ENCODE data around the gene NRF1. TPM values are rescaled to one million over a fixed set of nuclear protein-coding genes. Genes with fewer than 3 reads are reported as not detected.
"Not testable (repeated sequence)": the region's sequence is repeated elsewhere in the genome, so short reads cannot be mapped to it uniquely, and the experiment has no call there.

NRF1 gene
- total RNA-seq, 2 donors from 2014 or later, result 15.3 to 22.5 TPM

- Mint-ChIP-seq H3K27me3 (no peaks in the 10 kb centered on the region), H3K4me1 (peaks cover 8% of the 10 kb centered on the region), H3K36me3 (ENCODE audit: low read depth) (peaks cover 18% of the 10 kb centered on the region), H3K4me3 (no peak overlapping the region), H3K9me3 (no peaks in the 10 kb centered on the region), H3K27ac (no peak overlapping the region)
- no peak for ATAC-seq (replicated peaks)
These were observed 59.1 kb downstream of the NRF1 start for GRCh38 chr7:129670656-129671055.

DNA sequence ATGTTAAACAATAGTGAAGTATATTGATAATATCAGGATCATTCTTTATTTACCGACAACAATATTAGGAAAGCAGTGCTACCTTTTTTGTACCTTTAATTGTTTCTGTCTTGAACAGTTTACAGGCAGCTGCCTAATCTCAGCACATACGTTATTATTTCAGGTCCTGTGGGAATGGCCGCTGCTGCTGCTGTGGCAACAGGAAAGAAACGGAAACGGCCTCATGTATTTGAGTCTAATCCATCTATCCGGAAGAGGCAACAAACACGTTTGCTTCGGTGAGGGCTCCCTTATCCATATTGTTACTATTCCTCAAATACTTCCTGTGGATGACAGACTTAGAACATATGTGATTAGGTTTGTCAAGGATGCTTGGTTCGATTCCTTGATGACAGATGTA is 59.7 kb downstream of the NRF1 start:
- Mint-ChIP-seq H3K9me3 (no peaks in the 10 kb centered on the region), H3K4me3 (no peak overlapping the region), H3K27ac (no peak overlapping the region), H3K36me3 (ENCODE audit: low read depth) (peaks cover 24% of the 10 kb centered on the region), H3K4me1 (peaks cover 11% of the 10 kb centered on the region), H3K27me3 (no peaks in the 10 kb centered on the region)
- ATAC-seq (replicated peaks), result no peak

GRCh38 chr7:129674475-129674874 is 63.0 kb downstream of the NRF1 start:
- not testable (repeated sequence) for H3K4me3 Mint-ChIP-seq; H3K9me3 Mint-ChIP-seq; H3K27me3 Mint-ChIP-seq; H3K27ac Mint-ChIP-seq; ATAC-seq (replicated peaks)
- Mint-ChIP-seq H3K36me3 (ENCODE audit: low read depth) (peaks cover 55% of the 10 kb centered on the region), H3K4me1 (peaks cover 11% of the 10 kb centered on the region)

DNA sequence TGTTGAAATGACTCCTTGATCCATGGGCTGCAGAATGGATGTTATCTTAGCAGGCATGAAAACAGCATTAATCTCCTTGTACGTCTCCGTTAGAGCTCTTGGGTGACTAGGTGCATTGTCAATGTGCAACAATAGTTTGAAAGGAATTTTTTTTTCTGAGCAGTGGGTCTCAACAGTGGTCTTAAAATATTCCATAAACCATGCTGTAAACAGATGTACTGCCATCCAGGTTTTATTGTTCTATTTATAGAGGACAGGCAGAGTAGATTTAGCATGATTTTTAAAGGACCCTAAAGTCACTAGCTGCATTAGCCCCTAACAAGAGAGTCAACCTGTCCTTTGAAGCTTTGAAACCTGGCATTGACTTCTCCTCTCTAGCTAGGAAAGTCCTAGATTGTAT is 64.0 kb downstream of the NRF1 start:
- no peak for ATAC-seq (replicated peaks)
- peaks cover 62% of the 10 kb centered on the region for H3K36me3 Mint-ChIP-seq (ENCODE audit: low read depth)
- peaks cover 11% of the 10 kb centered on the region for H3K4me1 Mint-ChIP-seq
- H3K9me3 Mint-ChIP-seq, result no peaks in the 10 kb centered on the region
- no peak overlapping the region for H3K27ac Mint-ChIP-seq
- H3K27me3 Mint-ChIP-seq, result no peaks in the 10 kb centered on the region
- no peak overlapping the region for H3K4me3 Mint-ChIP-seq

- H3K4me3 Mint-ChIP-seq, result no peak overlapping the region
- H3K36me3 Mint-ChIP-seq (ENCODE audit: low read depth), result peaks cover 69% of the 10 kb centered on the region
- H3K9me3 Mint-ChIP-seq, result no peaks in the 10 kb centered on the region
- H3K27me3 Mint-ChIP-seq, result no peaks in the 10 kb centered on the region
- ATAC-seq (replicated peaks), result peak; percentile 29
- peaks cover 11% of the 10 kb centered on the region for H3K4me1 Mint-ChIP-seq
- H3K27ac Mint-ChIP-seq, result no peak overlapping the region
These were observed 64.7 kb downstream of the NRF1 start for GRCh38 chr7:129676017-129676897.

- Mint-ChIP-seq H3K4me3 (no peak overlapping the region), H3K4me1 (peaks cover 11% of the 10 kb centered on the region), H3K27me3 (no peaks in the 10 kb centered on the region), H3K27ac (no peak overlapping the region), H3K9me3 (no peaks in the 10 kb centered on the region), H3K36me3 (ENCODE audit: low read depth) (peaks cover 77% of the 10 kb centered on the region)
- ATAC-seq (replicated peaks), result no peak
These were observed 66.3 kb downstream of the NRF1 start for GRCh38 chr7:129677796-129678195.

- no peaks in the 10 kb centered on the region for H3K9me3 Mint-ChIP-seq
- H3K4me3 Mint-ChIP-seq, result no peak overlapping the region
- no peak overlapping the region for H3K27ac Mint-ChIP-seq
- H3K27me3 Mint-ChIP-seq, result no peaks in the 10 kb centered on the region
- no peak for ATAC-seq (replicated peaks)
- H3K36me3 Mint-ChIP-seq (ENCODE audit: low read depth), result peaks cover 82% of the 10 kb centered on the region
- H3K4me1 Mint-ChIP-seq, result peaks cover 11% of the 10 kb centered on the region
These were observed 67.1 kb downstream of the NRF1 start for GRCh38 chr7:129678606-129679005.

- Mint-ChIP-seq H3K27me3 (no peaks in the 10 kb centered on the region), H3K36me3 (ENCODE audit: low read depth) (peaks cover 79% of the 10 kb centered on the region), H3K4me1 (peaks cover 4% of the 10 kb centered on the region), H3K4me3 (no peak overlapping the region), H3K9me3 (no peaks in the 10 kb centered on the region), H3K27ac (no peak overlapping the region)
- no peak for ATAC-seq (replicated peaks)
These were observed 68.9 kb downstream of the NRF1 start for GRCh38 chr7:129680400-129680799.

DNA sequence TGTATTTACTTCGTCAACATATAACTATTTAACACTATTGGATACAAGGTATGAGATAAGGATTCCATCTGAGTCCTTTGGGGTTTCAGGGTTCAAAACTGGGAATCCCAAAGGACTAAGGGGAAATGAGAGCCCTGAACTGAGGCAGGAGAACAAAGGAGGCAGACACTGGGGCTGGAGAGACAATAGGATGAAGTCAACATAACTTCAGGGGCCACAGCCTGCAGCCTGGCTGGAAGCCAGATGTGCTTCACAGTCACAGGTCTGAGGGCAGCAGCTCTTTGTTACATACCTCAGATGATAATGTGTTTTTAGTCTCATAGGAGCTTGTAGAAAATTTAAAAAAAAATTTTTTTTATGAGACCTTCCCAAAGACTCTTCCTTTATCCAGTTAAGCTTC is 73.3 kb downstream of the NRF1 start:
- no peaks in the 10 kb centered on the region for H3K27me3 Mint-ChIP-seq
- H3K4me3 Mint-ChIP-seq, result no peak overlapping the region
- H3K9me3 Mint-ChIP-seq, result no peaks in the 10 kb centered on the region
- H3K27ac Mint-ChIP-seq, result no peak overlapping the region
- no peaks in the 10 kb centered on the region for H3K4me1 Mint-ChIP-seq
- H3K36me3 Mint-ChIP-seq (ENCODE audit: low read depth), result peaks cover 45% of the 10 kb centered on the region
- ATAC-seq (replicated peaks), result no peak

GRCh38 chr7:129686063-129686462 is 74.5 kb downstream of the NRF1 start:
- no peaks in the 10 kb centered on the region for H3K4me1 Mint-ChIP-seq

DNA sequence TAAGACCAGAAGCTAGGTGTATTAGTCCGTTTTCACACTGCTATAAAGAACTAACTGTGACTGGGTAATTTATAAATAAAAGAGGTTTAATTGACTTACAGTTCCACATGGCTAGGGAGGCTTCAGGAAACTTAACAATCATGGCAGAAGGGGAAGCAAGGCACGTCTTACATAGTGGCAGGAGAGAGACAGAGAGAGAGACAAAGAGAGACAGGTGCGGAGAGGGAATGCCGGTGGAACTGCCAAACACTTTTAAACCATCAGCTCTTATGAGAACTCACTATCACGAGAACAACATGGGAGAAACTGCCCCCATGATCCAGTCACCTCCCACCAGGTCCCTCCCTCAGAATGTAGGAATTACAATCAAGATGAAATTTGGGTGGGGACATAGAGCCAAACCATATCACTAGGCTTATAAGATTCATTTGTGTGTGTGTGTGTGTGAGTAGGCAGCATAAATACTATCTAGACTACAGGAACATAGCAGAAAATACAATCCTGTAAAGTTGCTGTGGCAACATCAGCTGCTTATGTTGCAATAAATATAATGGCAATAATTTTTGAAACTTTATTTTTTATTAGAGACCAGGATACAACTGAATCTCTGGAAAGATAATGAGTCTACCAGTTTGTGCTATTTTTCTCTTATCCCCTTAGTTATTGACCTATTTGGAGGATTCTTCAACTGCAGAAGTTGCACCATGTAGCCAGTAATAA is 77.1 kb downstream of the NRF1 start:
- Mint-ChIP-seq H3K27ac (no peak overlapping the region), H3K9me3 (no peaks in the 10 kb centered on the region), H3K4me1 (peaks cover 3% of the 10 kb centered on the region), H3K36me3 (ENCODE audit: low read depth) (peaks cover 55% of the 10 kb centered on the region), H3K4me3 (no peak overlapping the region), H3K27me3 (no peaks in the 10 kb centered on the region)
- ATAC-seq (replicated peaks), result no peak

More at GRCh38 chr7:129686063-129686462, 74.5 kb downstream of the NRF1 start:
- ATAC-seq (replicated peaks), result no peak
- peaks cover 45% of the 10 kb centered on the region for H3K36me3 Mint-ChIP-seq (ENCODE audit: low read depth)
- no peak overlapping the region for H3K4me3 Mint-ChIP-seq
- H3K27me3 Mint-ChIP-seq, result no peaks in the 10 kb centered on the region
- no peaks in the 10 kb centered on the region for H3K9me3 Mint-ChIP-seq
- no peak overlapping the region for H3K27ac Mint-ChIP-seq

GRCh38 chr7:129689995-129690581 is 78.6 kb downstream of the NRF1 start:
- no peaks in the 10 kb centered on the region for H3K27me3 Mint-ChIP-seq
- peaks cover 3% of the 10 kb centered on the region for H3K4me1 Mint-ChIP-seq
- H3K27ac Mint-ChIP-seq, result no peak overlapping the region
- no peak overlapping the region for H3K4me3 Mint-ChIP-seq
- H3K36me3 Mint-ChIP-seq (ENCODE audit: low read depth), result peaks cover 57% of the 10 kb centered on the region
- no peak for ATAC-seq (replicated peaks)
- no peaks in the 10 kb centered on the region for H3K9me3 Mint-ChIP-seq

DNA sequence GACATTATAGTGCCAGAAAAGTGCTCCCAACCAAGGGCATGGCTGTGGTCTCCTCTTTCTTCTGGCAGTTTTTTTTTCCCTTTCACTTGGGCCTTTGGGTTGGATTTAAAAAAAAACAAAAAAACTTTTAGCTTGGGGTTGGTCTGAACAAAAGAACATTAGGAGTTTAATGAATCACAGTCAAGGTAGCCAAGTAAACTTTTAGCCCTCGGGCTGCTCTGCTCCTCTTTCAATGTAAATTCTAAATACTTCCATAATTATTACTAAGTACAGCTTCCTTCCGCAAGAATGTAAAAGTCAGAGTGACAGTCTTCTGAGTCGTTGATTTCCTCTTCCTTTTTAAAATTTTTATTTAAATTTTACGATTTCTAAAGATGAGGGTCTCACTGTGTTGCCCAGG is 79.2 kb downstream of the NRF1 start:
- Mint-ChIP-seq H3K4me1 (peaks cover 3% of the 10 kb centered on the region), H3K9me3 (no peaks in the 10 kb centered on the region), H3K27ac (no peak overlapping the region), H3K4me3 (no peak overlapping the region), H3K36me3 (ENCODE audit: low read depth) (peaks cover 62% of the 10 kb centered on the region), H3K27me3 (no peaks in the 10 kb centered on the region)
- ATAC-seq (replicated peaks), result no peak

DNA sequence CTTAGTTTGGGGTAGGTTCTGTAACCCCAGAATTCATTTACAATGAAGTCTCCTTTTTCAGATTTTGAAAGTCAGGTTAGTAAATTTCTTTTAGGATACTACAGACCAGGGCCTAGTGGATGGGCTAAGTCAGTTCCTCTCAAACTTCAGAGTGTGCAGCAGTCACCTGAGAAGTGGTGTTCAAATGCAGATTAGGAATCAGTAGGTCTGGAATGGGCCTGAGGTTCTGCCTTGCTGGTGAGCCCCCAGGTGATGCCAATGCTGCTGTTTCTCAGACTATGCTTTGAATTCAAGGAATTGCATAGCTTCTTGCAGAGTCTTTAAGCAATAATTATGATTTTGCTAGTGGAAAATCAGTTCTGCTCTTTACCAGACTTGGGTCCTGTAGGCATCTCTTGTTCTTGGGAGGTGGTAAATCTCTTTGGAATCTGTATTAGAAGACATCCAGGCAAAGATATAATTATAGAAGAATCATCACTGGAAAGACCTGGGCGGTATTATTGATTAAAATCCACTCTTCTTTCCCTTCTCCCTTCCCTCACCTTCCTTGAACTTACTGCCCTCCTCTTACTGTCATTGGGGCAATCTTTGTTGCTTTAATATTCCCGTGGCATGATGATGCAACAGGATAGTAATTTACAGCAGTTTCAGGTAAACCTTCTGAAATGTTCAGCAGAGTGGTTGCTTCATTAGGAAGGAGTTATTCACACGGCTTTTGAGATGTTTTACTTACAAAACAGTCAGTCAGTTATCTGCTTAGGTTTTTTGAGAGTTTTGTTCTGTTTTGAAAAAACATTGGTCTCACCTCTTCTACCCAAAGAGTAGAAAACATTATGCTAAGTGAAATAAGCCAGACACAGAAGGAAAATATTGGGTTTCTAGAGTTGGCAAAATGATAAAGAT is 87.2 kb downstream of the NRF1 start:
- no peak for ATAC-seq (replicated peaks)
- no peaks in the 10 kb centered on the region for H3K27me3 Mint-ChIP-seq

More for the DNA sequence above, 87.2 kb downstream of the NRF1 start:
- no peaks in the 10 kb centered on the region for H3K4me1 Mint-ChIP-seq
- H3K36me3 Mint-ChIP-seq (ENCODE audit: low read depth), result peaks cover 37% of the 10 kb centered on the region
- peak overlapping the region; percentile 13 for H3K27ac Mint-ChIP-seq
- no peak overlapping the region for H3K4me3 Mint-ChIP-seq
- H3K9me3 Mint-ChIP-seq, result no peaks in the 10 kb centered on the region
